Fibroblast of skin of right biceps (primary cell): ENCODE results near the gene MYRF.
A peak's percentile ranks its signal among the peaks of the same experiment; 100 is the strongest.

Experiments
- DNase-seq: peaks from one replicate; pipeline ENCODE4 v3.0.0-alpha.2; 2013

The MYRF gene

DNA sequence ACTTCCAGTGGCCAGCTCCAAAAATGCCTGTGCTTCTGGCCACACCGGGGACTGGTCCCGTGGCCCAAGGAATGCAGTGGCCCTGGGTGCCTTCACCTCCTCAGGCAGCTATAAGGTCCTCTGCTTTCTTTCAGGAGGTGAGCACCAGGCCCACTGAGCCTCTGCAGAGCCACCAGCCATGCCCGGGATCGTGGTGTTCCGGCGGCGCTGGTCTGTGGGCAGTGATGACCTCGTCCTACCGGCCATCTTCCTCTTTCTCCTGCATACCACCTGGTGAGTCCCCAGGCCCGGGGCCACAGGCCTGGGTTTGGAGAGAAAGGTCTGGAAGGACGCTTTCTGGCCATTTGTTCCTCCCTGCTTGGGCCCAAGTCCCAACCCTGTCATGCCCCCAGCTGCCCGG is 32.5 kb upstream of the MYRF start:
- no peak for DNase-seq

DNA sequence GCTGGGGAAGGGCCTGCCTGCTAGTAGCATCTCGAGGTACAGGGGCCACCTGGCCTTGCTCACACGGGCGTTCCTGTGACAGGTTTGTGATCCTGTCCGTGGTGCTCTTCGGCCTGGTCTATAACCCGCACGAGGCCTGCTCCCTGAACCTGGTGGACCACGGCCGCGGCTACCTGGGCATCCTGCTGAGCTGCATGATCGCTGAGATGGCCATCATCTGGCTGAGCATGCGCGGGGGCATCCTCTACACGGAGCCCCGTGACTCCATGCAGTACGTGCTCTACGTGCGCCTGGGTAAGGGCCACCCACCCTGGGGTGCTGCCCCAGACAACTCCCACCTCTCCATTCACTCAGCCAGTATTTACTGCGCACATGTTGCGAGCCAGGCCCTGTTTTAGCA is 31.8 kb upstream of the MYRF start:
- no peak for DNase-seq

DNA sequence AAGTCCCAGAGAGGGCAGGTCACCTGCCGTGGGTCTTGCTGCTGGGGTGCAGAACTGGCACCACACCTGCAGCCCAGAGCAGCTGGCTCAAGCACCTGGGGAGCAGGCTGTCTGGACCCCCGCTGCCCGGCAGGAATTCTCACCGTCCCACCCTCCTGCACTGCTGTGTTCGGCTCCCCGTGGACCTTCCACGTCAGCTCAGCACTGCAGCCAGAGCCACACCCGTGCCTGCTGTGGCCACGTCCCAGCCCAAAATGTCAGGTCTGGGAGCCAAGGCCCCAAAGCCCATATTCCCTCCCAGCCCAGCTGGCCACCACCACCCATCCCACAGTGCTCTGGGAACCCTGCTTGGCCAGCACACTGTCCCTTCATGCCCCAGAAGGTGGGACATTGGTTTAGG is 28.0 kb upstream of the MYRF start:
- no peak for DNase-seq

DNA sequence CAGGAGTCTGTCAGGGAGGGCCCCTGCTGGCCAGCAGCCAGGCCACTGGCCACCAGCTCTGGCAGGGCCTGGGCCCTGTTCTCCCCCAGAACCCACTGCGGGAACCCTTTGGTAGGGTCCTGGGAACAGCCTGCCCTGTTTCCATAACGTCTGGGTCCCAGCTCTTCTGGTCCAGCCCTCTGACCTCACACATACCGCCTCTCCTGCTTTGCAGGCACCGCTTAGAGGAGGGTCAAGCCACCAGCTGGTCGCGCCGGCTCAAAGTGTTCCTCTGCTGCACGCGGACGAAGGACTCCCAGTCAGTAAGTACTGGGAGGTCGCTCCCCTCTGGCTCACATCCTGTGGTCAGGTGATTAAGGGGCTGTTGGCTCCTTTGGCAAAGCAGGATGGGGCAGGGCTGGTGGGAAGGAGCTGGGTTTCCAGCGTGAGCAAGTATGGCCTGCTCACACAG is 26.6 kb upstream of the MYRF start:
- DNase-seq: peak; percentile 25

- DNase-seq: no peak
These were observed 25.7 kb upstream of the MYRF start for GRCh38 chr11:61726775-61727174.

DNA sequence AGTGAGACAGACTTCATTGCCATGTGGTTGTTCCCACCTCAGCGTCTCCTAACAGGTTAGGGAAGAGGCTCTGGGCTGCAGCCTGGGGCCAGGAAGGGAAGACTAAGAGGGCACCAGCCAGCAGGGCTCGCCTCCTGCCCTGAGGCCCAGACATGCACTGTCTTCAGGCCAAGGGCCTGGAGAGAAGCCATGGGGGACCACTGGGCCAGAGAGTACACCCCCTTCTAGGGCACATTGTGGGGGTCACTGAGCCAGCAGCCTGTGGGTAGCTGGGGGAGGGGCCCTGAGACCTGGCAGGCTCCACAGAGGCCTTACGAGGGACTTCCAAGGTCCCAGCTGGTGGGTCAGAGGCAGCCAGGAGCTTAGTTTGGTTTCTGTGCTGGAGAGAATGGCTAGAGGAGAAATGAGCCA is 25.0 kb upstream of the MYRF start:
- no peak for DNase-seq

GRCh38 chr11:61728066-61728939 is 24.1 kb upstream of the MYRF start:
- DNase-seq: no peak

GRCh38 chr11:61728940-61729219 is 23.6 kb upstream of the MYRF start:
- peak; percentile 16 for DNase-seq

DNA sequence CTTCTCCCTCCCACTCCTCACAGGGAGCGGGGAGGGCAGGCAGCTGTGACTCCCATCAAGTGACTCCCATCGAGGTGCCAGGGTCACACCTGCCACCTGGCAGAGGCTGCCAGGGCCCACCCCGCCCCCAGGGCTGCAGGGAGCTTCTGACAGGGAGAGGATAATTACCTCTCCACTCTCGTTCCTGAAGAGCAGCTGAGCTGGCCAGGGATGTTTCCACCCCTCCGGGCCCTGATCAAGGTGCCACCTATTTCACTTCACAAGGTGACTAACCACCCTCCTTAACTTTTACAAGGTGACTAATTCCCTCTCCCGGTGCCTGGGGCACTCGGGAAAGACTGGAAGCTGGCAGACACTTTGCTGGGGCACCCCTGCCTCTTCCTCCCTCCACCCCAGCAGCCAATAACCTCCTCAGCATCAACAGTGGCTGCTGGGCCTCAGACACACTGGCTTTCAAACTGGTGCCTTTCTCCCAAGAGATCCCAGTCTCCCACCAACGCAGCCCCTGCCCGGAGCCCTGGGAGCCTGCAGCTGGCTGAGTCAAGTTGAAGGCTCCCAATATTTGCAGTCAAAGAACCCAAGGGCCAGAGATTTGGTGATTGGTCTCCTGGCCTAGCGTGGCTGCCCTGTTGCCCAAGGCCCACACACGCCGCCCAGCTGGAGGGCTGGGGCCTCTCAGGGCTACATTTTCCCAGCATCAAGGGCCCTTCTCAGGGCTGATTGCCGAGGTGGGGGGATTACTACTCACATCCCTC is 22.0 kb upstream of the MYRF start:
- DNase-seq: no peak

GRCh38 chr11:61731211-61731951 is 21.1 kb upstream of the MYRF start:
- no peak for DNase-seq

DNA sequence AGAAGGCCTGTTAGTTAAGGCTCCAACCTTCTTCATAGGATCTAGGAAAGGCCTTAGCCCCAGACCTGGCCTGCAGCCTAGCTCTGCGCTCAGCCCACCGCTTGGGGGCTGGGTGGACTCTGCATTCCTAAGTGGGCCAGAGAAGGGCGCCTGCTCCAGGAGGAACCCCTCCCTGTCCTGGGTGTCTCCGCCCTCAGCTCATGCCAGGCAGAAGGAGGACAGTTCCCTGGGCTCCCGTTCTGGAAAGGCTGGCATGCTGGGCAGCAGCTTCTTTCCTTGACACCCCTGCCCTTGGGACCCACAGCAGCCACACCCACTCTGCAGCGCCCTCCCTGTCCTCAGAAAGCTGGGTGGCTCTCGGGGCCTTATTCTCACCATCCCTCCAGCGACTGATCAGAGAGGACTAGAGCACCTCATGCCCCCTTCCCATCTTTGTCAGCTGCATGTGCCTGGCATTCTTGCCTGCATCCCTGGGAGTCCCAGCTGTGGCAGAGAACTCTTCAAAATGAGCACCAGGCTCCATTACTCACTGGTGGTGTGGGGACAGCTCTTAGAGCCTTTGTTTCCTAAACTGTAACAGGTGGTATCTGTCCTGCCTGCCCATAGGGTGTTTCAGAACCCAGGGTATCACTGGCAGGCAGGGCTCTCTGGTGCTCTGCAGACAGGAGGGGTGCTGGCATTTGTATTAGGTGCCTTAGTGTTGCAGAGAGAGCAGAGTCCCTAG is 20.3 kb upstream of the MYRF start:
- no peak for DNase-seq

- DNase-seq: no peak
These were observed 19.7 kb upstream of the MYRF start for GRCh38 chr11:61732705-61733104.

- peak; percentile 71 for DNase-seq
These were observed 19.1 kb upstream of the MYRF start for GRCh38 chr11:61733120-61733978.

- DNase-seq: no peak
These were observed 17.7 kb upstream of the MYRF start for GRCh38 chr11:61734767-61735166.

DNA sequence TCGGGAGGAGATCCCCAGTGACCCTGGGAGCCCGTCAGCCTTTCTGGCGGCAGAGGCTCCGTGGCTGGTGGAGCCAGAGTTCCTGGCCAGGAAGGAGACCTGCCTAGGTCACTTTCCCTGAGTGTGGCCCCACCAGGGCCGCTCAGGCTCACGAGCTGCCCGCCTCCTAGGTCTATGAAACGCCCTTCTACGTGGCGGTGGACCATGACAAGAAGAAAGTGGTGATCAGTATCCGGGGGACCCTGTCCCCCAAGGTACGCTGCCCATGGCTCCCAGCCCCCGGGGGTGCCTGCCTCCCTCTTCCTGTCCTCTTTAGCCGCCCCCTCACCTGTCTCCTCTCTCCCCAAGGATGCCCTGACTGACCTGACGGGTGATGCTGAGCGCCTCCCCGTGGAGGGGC is 17.0 kb upstream of the MYRF start:
- DNase-seq: no peak

DNA sequence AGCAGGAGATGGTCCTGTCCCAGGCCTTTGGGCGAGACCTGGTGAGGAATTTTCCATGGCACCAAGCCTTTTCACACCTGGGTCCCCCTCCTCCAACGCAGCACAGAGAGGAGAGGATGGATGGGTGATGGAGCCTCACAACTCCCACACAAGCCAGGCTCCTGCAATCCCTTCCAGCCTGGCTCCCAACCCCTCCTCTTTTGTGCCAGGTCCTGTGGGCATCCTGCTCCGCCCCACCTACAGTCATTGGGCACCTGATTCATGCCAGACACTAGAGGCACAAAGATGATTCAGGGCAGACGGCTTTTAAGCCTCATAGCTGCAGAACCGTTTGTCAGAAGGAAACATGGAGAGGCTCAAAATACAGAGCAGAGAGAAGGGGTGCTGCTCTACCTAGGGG is 16.1 kb upstream of the MYRF start:
- no peak for DNase-seq

GRCh38 chr11:61737131-61737530 is 15.3 kb upstream of the MYRF start:
- DNase-seq: no peak

DNA sequence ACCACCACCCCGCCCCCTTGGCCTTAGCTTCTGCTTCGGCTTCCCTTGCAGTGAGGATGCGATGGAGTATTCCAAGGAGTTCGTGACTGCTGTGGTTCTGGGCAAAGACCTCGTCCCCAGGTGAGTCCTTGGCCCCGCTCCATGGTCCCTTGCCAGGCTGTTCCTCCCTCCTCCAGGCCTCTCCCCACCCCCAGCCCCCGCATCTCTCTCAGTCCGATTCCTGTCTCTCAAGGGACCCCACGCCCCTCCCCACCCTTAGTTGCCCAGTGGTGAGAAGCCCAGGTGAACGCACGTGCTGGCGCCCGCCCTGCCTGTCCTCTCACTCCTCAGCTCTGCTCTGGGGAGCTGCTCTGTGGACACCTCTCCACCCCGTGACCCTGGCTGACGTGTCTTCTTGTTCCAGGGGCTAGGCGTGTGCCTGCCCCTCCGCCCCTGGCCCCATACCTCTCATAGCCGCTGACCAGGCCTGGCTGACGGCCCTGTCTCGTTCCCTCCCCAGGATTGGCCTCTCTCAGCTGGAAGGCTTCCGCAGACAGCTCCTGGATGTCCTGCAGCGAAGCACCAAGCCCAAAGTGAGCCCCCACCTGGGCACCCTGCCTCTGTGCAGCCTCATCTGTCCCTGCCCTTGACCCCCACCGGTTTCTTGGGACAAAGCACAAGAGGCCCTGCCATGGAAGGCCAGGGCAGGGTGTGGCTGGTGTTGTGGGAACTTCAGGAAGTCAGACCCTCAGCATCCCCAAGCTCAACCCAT is 14.6 kb upstream of the MYRF start:
- no peak for DNase-seq

- DNase-seq: no peak
These were observed 13.7 kb upstream of the MYRF start for GRCh38 chr11:61738776-61739175.

- DNase-seq: no peak
These were observed 13.0 kb upstream of the MYRF start for GRCh38 chr11:61739413-61739812.

DNA sequence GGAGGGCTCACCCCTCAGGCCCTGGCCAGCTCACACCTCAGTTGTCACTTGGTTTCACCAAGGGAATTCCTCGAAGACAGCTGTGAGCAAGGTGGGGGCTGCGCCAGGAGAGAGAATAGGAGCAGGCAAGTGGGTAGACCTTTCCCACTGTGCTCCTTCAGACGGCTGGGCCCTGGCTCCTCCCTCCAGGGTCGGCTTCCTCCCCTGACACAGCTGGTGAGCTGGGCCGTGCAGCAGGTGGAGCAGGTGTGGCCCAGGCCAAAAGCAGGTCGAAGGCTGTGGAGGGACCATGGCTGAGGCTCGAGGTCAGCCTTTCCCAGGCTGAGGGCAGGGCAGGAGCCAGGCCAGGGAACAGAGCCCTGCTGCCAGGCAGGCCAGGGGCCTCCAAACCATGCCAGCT is 12.5 kb upstream of the MYRF start:
- no peak for DNase-seq
